HG03565 (cell line): ENCODE results near the gene SEMA4C.
"Not testable (repeated sequence)": the region's sequence is repeated elsewhere in the genome, so short reads cannot be mapped to it uniquely, and the experiment has no call there.

Source experiments
- ATAC-seq: cut with Tn5 transposase; IDR thresholded peaks from one replicate; pipeline ENCODE4 v1.9.1; 2021; ENCODE audit warnings: mild to moderate bottlenecking, moderate library complexity; ENCODE audit not compliant: unreplicated experiment

The SEMA4C gene

DNA sequence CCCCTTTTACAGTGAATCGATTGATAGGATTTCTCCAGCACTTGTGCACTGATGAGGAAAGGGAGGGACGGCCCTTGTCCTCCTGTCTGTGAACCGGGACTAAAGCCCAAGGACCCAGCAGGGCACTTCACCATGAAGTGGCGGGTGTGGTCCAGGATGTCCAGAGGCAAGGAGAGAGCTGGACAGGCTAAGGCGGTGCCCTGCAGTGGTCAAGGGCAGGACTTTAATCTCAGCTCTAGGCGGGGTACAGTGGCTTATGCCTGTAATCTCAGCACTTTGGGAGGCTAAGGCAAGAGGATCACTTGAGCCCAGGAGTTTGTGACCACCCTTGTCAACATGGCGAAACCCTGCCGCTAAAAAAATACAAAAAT, 28.2 kb upstream of the SEMA4C start:
- ATAC-seq, result no peak

DNA sequence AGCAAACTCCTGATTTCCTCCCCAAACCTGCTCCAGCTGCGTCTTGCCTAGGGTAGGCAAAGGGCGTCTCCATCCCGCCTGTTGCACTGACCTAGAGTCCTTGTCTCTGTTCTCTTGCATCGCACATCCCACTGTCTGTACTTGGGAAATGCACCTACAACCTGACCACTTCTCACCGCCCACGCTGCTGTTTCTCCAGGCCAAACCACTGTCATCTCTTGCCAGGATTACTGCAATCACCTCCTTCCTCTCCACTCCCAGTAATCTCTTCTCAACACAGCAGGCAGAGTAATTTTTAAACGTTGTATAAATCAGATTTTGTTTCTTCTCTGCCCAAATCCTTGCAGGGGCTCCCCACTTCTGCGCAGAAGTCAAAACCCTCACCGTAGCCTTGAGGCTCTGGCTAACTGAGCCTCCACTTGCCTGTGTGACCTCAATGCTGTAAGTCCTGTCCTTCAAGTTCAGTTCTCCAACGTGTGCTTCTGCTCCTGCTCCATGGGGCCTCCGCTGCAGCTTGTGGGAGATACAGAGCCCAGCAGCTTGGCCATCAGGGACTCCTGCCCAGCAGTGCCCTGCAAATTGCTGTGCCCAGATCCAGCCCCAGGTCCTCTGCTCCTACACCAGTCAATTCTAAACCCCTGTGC, 27.7 kb upstream of the SEMA4C start:
- ATAC-seq, result no peak

DNA sequence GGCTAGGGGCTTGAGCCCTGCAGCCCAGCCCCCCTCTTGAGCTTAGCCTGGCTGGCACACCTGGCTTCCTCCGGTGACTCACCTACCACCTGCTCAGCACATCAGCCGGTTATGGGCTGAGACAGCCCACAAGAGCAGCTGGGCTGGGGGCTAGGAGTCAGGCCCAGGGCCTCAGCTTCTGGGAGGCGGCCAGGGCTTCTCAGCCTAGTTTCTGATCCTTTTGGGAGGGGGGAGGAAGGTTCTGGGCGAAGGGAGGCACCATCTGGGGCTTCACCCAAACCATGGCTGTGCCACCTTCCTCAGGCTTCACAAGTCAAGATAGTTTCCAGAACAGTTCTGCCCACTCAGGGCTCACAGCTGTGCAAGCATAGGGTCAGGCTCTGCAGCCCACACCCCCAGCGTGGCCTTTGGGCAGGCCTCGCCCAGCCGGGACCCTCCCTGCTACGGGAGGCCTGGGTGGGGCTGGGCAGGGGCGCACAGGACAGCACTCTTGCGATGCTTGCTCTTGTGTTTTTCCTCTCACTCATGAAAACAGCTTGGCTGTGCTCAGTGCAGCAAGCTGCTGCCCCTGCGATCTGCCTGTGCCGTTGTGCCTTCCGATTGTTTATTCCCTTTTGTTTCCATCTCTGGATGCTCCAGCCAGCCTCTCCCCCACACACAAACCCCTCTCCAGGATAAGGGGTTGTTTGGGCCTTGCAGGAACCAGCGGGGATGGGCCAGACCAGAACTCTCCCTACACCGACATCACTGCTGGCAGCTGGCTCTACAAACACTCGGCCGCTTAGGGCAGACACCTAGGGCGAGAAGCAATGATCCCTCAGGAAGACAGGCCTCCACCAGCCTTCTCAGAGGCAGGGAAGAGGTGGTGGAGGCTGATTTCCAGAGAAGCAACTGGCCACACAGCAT, 26.1 kb upstream of the SEMA4C start:
- ATAC-seq, result no peak

DNA sequence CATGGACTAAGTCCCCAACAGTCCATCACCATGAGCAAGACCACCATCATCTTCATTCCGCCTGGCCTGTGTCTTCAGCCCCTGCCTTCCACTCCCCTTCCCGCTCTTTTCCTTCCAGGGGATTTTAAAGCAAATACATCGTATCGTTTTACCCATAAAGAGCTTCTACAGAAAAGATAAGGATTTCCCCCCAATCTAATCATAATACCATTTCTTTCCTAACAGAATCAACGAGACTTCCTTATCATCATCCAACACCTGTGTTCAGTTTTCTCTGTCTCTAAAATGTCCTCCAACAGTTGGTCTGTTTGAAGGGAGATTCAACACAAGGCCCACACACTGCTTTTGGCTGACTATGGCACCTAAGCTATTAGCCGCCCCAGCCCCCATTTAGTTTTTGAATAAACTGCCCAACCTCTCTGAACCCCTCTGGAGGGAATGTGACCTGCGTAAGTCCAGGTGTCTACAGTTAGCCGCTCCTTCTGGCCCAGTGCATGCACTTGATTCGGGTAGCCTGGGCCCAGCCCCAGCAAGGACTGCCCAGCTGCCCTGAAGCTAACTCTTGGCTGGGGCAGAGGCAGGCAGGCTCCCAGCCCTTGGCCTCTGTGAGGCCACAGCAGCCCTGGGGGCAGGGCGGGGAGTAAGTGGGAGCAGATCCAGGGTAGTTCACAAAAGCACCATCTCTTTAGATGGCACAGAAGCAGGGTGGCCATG, 25.3 kb upstream of the SEMA4C start:
- no peak for ATAC-seq

DNA sequence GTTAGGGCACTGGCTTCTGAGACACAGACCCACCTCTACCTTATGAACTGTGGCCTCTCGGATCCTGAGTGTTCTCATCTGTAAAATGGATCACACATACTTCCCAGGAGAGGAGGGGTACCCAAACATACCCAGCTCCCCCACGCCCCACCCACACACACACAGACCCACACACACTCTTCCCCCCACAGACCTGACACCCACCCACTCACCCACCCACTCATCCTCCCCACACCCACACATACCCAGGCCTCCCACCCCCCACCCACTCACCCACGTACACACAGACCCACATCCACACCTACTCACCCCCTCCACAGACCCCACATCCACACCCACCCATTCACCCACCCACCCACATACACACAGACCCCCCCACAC, 24.3 kb upstream of the SEMA4C start:
- no peak for ATAC-seq

DNA sequence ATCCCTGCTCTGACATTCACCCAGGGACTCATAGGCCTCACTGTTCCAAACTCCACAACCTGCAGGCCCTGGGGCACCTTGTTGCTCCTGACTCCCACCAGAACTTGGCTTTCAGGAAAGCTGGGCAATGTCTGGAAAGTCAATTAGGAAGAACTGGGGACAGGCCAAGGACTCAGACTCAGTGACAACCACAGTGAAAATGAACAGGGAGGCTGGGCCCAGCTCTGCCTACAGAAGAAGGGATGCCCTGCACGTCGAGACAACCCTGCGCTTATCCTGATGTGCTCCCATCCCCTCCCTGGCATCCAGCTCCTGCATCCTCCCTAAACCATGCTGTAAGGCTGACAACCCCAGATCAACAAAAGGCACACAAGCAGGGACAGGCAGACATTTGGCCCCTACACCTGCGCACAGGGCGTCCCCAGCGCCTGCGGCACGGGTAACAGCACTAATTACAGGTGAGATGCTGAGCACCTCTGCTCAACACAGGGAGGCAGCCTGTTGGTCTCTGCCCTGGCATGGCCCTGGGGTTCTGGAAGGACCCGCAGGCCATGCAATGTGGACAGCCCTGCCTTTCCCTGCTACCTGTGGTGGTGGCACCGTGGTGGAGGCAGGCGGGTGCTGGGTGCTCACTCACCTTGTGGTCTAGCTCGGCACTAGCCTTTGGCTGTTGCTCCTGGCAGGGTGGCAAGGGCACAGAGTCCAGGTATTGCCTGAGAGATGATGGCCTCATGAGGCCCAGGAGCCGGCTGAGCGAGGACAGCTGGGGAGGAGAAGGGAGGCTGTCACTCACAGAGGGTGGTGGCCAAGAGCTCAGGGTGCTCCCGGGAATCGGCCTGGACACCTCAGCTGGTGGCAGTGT, 23.6 kb upstream of the SEMA4C start:
- no peak for ATAC-seq

DNA sequence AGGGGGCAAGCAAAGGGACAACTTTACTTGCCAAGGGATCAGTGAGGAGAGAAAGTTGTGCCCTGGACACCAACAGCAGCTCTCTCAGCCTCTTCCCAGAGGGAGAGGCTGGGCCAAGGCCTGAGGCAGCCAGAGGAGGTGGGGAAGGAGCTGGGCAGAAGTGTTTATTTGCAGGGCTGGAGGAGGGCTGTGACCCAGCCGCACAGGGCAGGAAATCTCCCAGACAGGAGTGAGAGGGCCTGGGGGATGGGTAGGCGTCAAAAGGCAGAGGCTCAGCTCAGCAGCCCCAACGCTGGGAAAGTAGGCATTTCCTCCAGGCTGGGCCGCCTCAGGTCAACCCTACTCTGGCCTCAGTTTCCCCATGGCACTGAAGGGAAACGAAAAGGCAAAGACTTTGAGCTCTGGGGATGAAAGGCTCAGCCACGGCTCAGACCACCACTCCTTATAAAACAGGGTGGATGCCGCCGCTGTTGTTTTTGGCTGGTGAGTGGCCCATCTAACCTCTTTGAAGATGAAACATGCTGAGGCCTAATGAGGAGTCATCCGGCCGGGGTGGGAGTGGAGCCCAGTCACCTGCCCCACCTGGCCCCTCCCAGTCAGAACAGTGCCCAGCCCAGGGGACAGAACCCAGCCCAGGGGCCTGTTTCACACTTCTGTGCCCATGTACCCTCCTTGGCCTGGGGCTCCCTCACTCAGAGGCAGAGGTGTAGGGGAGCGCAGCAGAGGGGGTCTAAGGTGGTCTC, 21.9 kb upstream of the SEMA4C start:
- no peak for ATAC-seq

DNA sequence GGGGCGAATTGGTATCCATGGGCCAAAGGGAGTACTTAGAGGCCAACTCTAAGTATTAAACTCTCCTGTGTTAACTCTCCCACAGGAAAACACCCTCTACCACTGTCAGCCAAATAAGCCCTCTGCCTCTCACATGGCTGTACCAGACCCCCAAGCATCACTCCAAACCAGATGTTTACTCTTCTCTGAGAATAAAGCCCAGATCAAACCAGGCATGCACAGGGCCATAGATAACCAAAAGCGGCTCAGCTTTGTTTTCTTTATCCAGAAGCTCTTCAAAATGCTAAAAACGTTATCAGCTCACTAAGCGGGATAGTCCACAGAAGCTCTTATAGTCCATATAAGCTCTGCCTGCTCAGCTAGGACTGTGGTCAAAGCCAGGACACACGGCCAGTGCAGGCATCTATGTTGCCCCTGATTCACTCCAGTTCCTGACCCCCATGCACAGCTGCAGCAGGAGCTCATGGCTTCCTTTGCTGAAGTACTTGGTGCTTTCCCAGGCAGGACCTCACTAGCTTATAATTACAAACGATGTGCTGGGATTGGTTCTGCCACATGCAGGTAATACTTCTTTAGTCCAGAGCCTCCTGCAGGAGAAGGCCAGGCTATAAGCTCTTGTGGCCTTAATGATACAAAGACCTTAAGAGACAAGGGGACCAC, 21.0 kb upstream of the SEMA4C start:
- no peak for ATAC-seq

DNA sequence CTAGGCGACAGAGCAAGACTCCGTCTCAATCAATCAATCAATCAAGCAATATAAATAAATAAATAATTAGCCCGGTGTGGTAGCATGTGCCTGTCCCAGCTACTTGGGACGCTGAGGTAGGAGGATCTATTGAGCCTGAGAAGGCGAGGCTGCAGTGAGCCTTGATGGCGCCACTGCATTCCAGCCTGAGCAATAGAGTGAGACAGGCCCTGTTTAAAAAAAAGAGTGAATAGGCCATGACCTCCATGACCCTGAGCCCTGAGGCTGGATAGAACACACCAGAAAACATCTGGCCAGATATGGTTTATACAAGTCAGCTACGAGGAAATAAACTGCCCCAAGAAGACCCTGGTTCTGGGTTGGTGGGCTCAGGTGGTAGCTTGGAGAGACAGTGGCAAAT, 20.4 kb upstream of the SEMA4C start:
- no peak for ATAC-seq

DNA sequence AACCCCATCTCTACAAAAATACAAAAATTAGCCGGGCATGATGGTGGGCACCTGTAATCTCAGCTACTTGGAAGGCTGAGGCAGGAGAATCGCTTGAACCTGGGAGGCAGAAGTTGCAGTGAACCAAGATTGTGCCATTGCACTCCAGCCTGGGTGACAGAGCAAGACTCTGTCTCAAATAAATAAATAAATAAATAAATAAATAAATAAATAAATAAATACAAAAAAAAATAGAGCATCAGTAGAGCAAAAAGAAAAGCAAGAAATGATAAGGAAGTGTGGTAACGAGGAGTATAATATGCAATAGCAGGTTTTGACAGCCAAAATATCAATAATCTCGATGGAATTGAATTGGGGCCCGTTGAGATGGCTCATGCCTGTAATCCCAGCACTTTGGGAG, 19.6 kb upstream of the SEMA4C start:
- not testable (repeated sequence) for ATAC-seq

DNA sequence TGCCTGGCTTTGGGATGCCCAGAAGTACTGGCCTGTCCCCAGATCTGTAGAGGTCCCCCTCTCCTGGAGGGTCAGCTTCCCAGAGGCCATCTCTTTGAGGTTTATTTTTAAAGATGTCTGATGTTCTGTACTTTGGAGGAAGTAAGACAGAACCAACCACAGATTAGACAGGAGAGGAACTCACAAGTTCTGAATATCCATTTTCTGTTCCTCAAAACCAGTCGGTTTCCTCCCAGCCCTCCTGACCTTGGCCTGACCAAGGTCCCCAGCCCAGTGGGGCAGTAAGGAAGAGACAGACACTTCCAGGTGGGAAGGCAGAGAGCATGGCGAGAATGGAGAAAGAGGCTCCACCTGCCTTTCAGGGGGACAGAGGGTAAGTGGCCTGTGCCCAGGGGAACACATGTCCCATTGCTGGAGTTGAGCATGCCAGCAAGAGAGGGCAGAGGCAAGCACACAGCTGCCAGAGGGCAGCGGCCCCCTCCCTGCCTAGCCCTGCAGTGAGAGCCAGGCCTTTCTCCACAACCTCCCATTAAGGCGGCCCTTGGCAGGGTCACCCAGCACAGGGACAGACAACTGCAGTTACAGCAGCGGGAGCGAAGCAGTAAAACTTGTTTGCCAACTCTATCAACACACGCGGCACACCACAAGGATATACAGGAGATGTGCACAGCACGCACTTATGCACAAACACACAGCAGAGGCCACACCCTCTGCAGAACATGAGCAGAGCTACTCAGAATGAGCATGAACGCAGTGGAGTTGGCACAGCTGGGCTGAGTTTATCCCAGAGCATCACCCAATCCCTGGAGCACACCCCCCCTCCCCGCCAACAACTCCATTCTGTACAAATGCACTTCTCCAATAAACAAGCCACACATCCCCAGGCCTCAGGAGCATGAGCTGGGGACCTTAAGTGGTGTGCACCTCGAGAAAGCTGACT, 18.5 kb upstream of the SEMA4C start:
- no peak for ATAC-seq

DNA sequence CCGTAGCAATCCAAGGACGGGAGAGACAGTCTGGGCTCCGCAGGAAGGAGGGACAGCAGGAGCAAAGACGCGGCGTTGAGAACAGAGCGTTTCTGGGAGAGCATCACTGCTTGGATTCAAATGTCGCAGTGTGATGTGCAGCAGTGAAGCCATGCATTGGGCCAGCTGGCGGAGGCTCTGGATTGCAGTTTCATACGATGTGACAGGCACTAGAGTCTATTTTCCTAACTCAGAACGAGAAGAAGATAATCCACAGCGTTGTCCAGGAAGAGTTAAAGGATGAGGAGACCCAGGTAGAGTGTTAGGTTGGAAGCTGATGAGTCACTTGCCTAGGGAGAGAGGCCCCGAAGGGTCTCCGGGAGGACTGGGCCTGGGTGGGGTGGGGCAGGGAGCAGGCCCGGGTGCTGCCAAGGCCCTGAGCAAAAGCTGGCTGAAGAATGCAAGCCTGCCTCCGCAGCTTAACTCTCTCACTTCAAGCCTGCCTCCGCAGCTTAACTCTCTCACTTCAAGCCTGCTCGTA, 17.7 kb upstream of the SEMA4C start:
- no peak for ATAC-seq

DNA sequence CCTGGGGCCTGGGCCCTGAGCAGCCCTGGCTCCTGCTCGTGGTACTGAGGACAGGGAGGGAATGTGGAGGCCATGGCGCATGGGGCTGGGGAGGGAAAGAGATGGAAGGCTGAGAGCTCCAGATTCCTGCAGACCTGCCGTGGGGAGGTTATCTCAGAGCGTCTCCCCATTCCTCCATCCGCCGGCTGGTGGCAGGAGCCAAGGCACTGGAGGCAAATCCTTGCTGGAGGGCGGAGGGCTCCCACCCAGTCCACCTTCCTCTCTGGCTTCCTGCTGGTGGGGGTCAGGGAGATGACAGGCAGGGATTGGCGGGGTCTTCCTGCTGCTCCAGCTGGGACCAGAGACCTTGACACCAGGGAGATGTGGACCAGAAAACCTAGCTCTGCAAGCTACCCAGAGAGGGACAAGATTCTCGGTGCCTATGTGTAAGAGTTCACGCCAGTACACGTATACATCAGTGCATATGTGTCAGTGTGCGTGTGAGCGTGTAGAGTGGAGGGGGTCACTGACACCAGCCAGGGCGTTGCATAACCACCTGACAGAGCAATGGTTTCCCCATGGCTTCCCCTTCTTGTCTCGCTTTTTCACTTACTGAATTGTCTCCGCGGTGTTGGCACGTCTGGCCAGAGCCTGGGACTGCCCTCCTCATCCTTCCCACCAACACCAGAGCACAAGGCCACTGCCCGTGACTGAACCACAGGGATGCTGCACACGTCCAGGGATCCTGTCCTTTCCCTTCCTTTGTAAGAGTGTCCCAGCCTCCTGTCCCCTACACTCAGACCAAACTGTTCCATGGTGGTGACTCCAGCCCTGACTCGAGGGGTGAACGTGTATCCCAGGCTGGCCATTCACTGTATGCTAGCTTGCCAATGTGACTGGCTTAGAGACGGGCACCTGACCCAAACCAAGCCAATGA, 15.8 kb upstream of the SEMA4C start:
- no peak for ATAC-seq

DNA sequence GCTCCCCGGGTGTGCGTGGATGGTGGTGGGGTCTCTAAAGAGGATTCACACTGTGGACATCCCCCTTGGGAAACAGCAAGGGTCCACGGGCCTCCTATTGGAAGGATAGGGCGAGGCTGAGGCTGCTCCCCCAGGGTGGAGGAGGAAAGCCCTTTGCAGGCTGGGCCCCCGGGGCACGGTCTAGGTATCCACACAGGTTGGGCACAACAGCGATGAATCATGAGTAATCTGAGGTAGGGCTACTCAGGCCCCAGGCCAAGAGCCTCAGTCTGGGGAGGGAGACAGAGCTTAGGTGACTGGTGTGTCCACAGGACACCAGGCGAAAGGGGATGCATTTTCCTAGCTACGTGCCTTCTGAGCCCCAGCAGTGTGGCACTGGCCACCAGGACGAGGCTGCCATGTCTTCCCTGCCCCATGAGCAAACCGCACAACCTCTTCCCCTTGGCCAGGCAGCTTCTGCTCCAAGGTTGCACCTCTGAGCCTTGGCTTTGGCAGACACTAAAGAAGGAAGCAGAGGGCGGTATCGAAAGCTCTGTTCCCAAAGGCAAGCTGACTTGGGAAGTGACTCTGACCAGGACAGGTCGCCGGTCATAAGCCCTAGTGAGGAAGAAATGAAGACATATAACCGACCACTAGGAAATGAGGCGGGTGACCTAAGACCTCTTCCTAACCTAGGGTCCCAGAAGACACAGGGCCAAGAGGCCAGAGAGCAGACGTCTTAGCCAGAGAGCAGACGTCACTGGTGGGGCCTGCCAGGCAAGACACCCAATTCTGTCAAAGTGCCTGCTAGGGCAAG, 14.6 kb upstream of the SEMA4C start:
- ATAC-seq, result no peak

DNA sequence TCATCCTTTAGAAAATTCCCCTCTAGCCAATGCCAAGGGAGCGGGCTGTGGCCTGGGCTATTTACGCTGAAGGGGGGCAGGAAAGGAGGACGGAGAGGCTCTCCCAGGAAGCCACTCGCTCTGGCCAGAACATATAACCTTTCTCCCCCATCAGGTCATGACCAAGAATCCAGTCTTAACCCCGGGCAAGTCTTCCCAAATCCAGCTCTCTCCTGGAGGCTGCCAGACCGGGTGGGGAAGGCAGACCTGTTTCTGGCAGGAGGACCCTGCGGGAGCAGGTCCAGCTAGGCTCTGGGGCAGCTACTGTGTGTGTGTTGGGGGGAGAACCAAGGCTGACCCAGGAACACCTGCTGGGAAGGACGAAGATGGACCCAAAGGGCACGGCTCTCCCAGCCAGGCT, 13.4 kb upstream of the SEMA4C start:
- ATAC-seq, result no peak

DNA sequence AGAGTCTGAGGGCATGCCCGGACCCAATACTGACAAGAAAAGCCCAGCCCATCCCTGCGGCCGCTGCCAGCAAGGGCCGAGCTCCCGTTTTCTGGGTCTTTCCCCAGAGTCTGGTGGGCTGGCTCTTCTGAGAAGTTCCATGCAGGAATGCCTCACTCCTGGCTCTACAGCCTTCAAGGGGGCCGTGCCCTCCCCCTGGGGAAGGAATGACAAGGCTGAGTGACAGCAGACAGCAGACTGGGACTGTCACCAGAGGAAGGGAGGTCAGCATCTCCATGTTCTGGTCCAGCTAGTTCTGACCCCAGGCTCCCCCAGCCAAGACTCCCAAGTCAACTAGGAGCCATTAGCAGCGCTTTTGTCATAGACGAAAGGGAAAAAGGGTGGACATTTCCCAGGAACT, 13.0 kb upstream of the SEMA4C start:
- ATAC-seq, result no peak

DNA sequence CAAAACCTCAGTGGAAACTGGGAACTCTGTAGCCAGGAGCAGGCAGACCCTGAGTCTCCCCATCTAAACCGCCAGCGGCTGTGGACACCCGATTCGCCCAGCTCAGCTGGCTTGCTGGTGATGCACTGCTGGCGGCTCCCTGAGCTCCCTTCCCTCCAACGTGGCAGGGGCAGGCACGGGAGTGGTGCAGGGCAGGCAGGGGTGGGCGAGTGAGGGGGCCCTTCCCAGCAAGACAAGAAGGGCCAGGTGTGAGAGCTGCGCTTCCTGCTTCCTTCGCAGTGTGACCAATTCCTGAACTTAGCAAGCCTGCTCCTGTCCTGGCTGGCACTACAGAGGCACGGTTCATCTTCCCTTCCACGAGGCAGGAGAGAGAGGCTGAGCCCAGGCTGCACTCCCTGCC, 12.3 kb upstream of the SEMA4C start:
- no peak for ATAC-seq
